ENCODE results near the gene RAB27B. TPM values are rescaled to one million over a fixed set of nuclear protein-coding genes. Genes with fewer than 3 reads are reported as not detected.
A peak's percentile ranks its signal among the peaks of the same experiment; 100 is the strongest.

The RAB27B gene
- total RNA-seq, 2 experiments from 2014 or later: 0.22 to 0.31 TPM

- ChIA-PET POLR2A (interaction anchor here (0.6 kb wide), 1 partner anchor 668 kb away, joined by 5 read pairs; no protein-coding TSS in a partner anchor), CTCF (no interaction called here)
- H3K27ac Mint-ChIP-seq: no peak overlapping the region
- DNase-seq: no peak
- intact Hi-C loops (cut with micrococcal nuclease): no loop called here
- H3K36me3 Mint-ChIP-seq: no peaks in the 10 kb centered on the region
- peaks cover 16% of the 10 kb centered on the region for H3K4me1 Mint-ChIP-seq (ENCODE audit: low read depth)
- no peak overlapping the region for H3K4me3 Mint-ChIP-seq
- no peaks in the 10 kb centered on the region for H3K9me3 Mint-ChIP-seq
- no peaks in the 10 kb centered on the region for H3K27me3 Mint-ChIP-seq
Observed at GRCh38 chr18:54824761-54825160, 3.5 kb upstream of the RAB27B start.

- H3K27ac Mint-ChIP-seq: no peak overlapping the region
- DNase-seq: no peak
- POLR2A ChIA-PET: no interaction called here
- H3K4me1 Mint-ChIP-seq (ENCODE audit: low read depth): peaks cover 19% of the 10 kb centered on the region
- CTCF ChIA-PET: no interaction called here
- H3K9me3 Mint-ChIP-seq: no peaks in the 10 kb centered on the region
- H3K27me3 Mint-ChIP-seq: no peaks in the 10 kb centered on the region
- no peaks in the 10 kb centered on the region for H3K36me3 Mint-ChIP-seq
- H3K4me3 Mint-ChIP-seq: no peak overlapping the region
- intact Hi-C loops (cut with micrococcal nuclease): no loop called here
Observed at GRCh38 chr18:54825601-54826344, 2.5 kb upstream of the RAB27B start.

- Mint-ChIP-seq H3K9me3 (peaks cover 8% of the 10 kb centered on the region), H3K27ac (no peak overlapping the region), H3K36me3 (peaks cover 3% of the 10 kb centered on the region), H3K4me1 (ENCODE audit: low read depth) (peaks cover 22% of the 10 kb centered on the region), H3K4me3 (peak overlapping the region; percentile 77), H3K27me3 (no peaks in the 10 kb centered on the region)
- ChIA-PET CTCF (interaction anchor here (1.0 kb wide), 1 partner anchor 149 kb away, joined by 4 read pairs; no protein-coding TSS in a partner anchor), POLR2A (no interaction called here)
- no peak for DNase-seq
- intact Hi-C loops (cut with micrococcal nuclease): loop anchor here (1.0 to 2.0 kb wide), 4 partner anchors 22 to 117 kb away; no protein-coding TSS in a partner anchor
Observed at GRCh38 chr18:54828986-54829385, 709 bp downstream of the RAB27B start.

- DNase-seq: no peak
- Mint-ChIP-seq H3K4me3 (no peak overlapping the region), H3K9me3 (peaks cover 8% of the 10 kb centered on the region), H3K27me3 (no peaks in the 10 kb centered on the region), H3K4me1 (ENCODE audit: low read depth) (peaks cover 22% of the 10 kb centered on the region), H3K36me3 (peaks cover 3% of the 10 kb centered on the region), H3K27ac (no peak overlapping the region)
- intact Hi-C loops (cut with micrococcal nuclease): loop anchor here (1.0 to 10.0 kb wide), 4 partner anchors 23 to 565 kb away; partner anchors contain the start of gene POLI
- ChIA-PET CTCF (interaction anchor here (1.0 kb wide), 1 partner anchor 150 kb away, joined by 4 read pairs; no protein-coding TSS in a partner anchor), POLR2A (no interaction called here)
Observed at GRCh38 chr18:54829856-54830255, 1.6 kb downstream of the RAB27B start.

- DNase-seq: no peak
- Mint-ChIP-seq H3K4me3 (no peak overlapping the region), H3K27ac (no peak overlapping the region), H3K9me3 (peaks cover 8% of the 10 kb centered on the region), H3K36me3 (peaks cover 3% of the 10 kb centered on the region), H3K4me1 (ENCODE audit: low read depth) (peaks cover 22% of the 10 kb centered on the region), H3K27me3 (no peaks in the 10 kb centered on the region)
- ChIA-PET POLR2A (no interaction called here), CTCF (no interaction called here)
- intact Hi-C loops (cut with micrococcal nuclease): loop anchor here (1.0 to 10.0 kb wide), 2 partner anchors 54 to 565 kb away; partner anchors contain the start of gene POLI
Observed at GRCh38 chr18:54830260-54830659, 2.0 kb downstream of the RAB27B start.

GRCh38 chr18:54830866-54831265 is 2.6 kb downstream of the RAB27B start:
- no peak overlapping the region for H3K4me3 Mint-ChIP-seq
- no peak overlapping the region for H3K27ac Mint-ChIP-seq
- CTCF ChIA-PET: no interaction called here
- peaks cover 3% of the 10 kb centered on the region for H3K36me3 Mint-ChIP-seq
- POLR2A ChIA-PET: no interaction called here
- intact Hi-C loops (cut with micrococcal nuclease): loop anchor here (1.0 to 10.0 kb wide), 2 partner anchors 55 to 566 kb away; partner anchors contain the start of gene POLI
- peaks cover 8% of the 10 kb centered on the region for H3K9me3 Mint-ChIP-seq
- no peak for DNase-seq
- H3K4me1 Mint-ChIP-seq (ENCODE audit: low read depth): peaks cover 28% of the 10 kb centered on the region
- no peaks in the 10 kb centered on the region for H3K27me3 Mint-ChIP-seq

GRCh38 chr18:54835944-54836343 is 7.7 kb downstream of the RAB27B start:
- no peak overlapping the region for H3K27ac Mint-ChIP-seq
- peaks cover 3% of the 10 kb centered on the region for H3K36me3 Mint-ChIP-seq
- ChIA-PET POLR2A (no interaction called here), CTCF (no interaction called here)
- H3K4me3 Mint-ChIP-seq: no peak overlapping the region
- peaks cover 16% of the 10 kb centered on the region for H3K4me1 Mint-ChIP-seq (ENCODE audit: low read depth)
- intact Hi-C loops (cut with micrococcal nuclease): loop anchor here (10.0 kb wide), 1 partner anchor 571 kb away; the partner anchor contains the start of gene POLI
- H3K9me3 Mint-ChIP-seq: peaks cover 8% of the 10 kb centered on the region
- no peaks in the 10 kb centered on the region for H3K27me3 Mint-ChIP-seq
- DNase-seq: no peak

GRCh38 chr18:54843314-54843713 is 15.0 kb downstream of the RAB27B start:
- Mint-ChIP-seq H3K9me3 (no peaks in the 10 kb centered on the region), H3K27me3 (no peaks in the 10 kb centered on the region), H3K4me1 (ENCODE audit: low read depth) (peaks cover 2% of the 10 kb centered on the region), H3K36me3 (peaks cover 1% of the 10 kb centered on the region), H3K27ac (no peak overlapping the region), H3K4me3 (no peak overlapping the region)
- ChIA-PET CTCF (no interaction called here), POLR2A (no interaction called here)
- intact Hi-C loops (cut with micrococcal nuclease): no loop called here
- DNase-seq: no peak

GRCh38 chr18:54845787-54846186 is 17.5 kb downstream of the RAB27B start:
- no peak for DNase-seq
- CTCF ChIA-PET: no interaction called here
- Mint-ChIP-seq H3K9me3 (no peaks in the 10 kb centered on the region), H3K27me3 (no peaks in the 10 kb centered on the region), H3K36me3 (peaks cover 1% of the 10 kb centered on the region), H3K4me3 (no peak overlapping the region), H3K27ac (no peak overlapping the region), H3K4me1 (ENCODE audit: low read depth) (no peaks in the 10 kb centered on the region)
- POLR2A ChIA-PET: no interaction called here
- intact Hi-C loops (cut with micrococcal nuclease): loop anchor here (5.0 kb wide), 1 partner anchor 68 kb away; no protein-coding TSS in a partner anchor

GRCh38 chr18:54848121-54848520 is 19.8 kb downstream of the RAB27B start:
- Mint-ChIP-seq H3K27me3 (no peaks in the 10 kb centered on the region), H3K27ac (no peak overlapping the region), H3K36me3 (peaks cover 1% of the 10 kb centered on the region), H3K4me1 (ENCODE audit: low read depth) (peaks cover 9% of the 10 kb centered on the region), H3K9me3 (no peaks in the 10 kb centered on the region), H3K4me3 (no peak overlapping the region)
- intact Hi-C loops (cut with micrococcal nuclease): loop anchor here (5.0 kb wide), 1 partner anchor 71 kb away; no protein-coding TSS in a partner anchor
- POLR2A ChIA-PET: no interaction called here
- CTCF ChIA-PET: no interaction called here
- no peak for DNase-seq

- no peaks in the 10 kb centered on the region for H3K36me3 Mint-ChIP-seq
- no peaks in the 10 kb centered on the region for H3K27me3 Mint-ChIP-seq
- intact Hi-C loops (cut with micrococcal nuclease): loop anchor here (5.0 kb wide), 1 partner anchor 72 kb away; no protein-coding TSS in a partner anchor
- POLR2A ChIA-PET: no interaction called here
- H3K9me3 Mint-ChIP-seq: no peaks in the 10 kb centered on the region
- CTCF ChIA-PET: no interaction called here
- H3K4me1 Mint-ChIP-seq (ENCODE audit: low read depth): peaks cover 14% of the 10 kb centered on the region
- H3K4me3 Mint-ChIP-seq: no peak overlapping the region
- H3K27ac Mint-ChIP-seq: no peak overlapping the region
- DNase-seq: no peak
Observed at GRCh38 chr18:54849683-54850082, 21.4 kb downstream of the RAB27B start.

GRCh38 chr18:54850598-54850997 is 22.3 kb downstream of the RAB27B start:
- no peaks in the 10 kb centered on the region for H3K9me3 Mint-ChIP-seq
- intact Hi-C loops (cut with micrococcal nuclease): no loop called here
- no peak overlapping the region for H3K27ac Mint-ChIP-seq
- peaks cover 14% of the 10 kb centered on the region for H3K4me1 Mint-ChIP-seq (ENCODE audit: low read depth)
- H3K36me3 Mint-ChIP-seq: no peaks in the 10 kb centered on the region
- no peak for DNase-seq
- H3K27me3 Mint-ChIP-seq: no peaks in the 10 kb centered on the region
- CTCF ChIA-PET: no interaction called here
- POLR2A ChIA-PET: no interaction called here
- no peak overlapping the region for H3K4me3 Mint-ChIP-seq

All from activated CD4-positive, alpha-beta memory T cell treated with anti-CD3 and anti-CD28 coated beads for 36 hours (primary cell).